ENCODE results near the gene CD53. TPM values are rescaled to one million over a fixed set of nuclear protein-coding genes. Genes with fewer than 3 reads are reported as not detected.

CD53 gene
- total RNA-seq, 1 donor from 2014 or later: 171 TPM

DNA sequence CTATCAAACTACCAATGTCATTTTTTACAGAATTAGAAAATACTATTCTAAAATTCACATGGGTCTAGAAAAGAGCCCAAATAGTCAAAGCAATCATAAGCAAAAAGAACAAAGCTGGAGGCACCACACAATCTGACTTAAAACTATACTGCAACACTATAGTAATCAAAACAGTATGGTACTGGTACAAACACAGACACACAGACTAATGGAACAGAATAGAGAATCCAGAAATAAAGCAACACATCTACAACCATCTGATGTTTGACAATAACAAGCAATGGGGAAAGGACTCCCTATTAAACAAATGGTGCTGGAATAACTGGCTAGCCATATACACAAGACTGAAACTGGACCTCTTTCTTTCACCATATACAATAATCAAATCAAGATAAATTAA lies 39.8 kb downstream of the CD53 start:
- Histone ChIP-seq H3K9me3 (no peaks in the 10 kb centered on the region), H3K36me3 (no peaks in the 10 kb centered on the region), H3K27me3 (no peaks in the 10 kb centered on the region), H3K27ac (no peak overlapping the region), H3K4me3 (no peak overlapping the region), H3K4me1 (no peaks in the 10 kb centered on the region)
- TF ChIP-seq, protein P1, sequence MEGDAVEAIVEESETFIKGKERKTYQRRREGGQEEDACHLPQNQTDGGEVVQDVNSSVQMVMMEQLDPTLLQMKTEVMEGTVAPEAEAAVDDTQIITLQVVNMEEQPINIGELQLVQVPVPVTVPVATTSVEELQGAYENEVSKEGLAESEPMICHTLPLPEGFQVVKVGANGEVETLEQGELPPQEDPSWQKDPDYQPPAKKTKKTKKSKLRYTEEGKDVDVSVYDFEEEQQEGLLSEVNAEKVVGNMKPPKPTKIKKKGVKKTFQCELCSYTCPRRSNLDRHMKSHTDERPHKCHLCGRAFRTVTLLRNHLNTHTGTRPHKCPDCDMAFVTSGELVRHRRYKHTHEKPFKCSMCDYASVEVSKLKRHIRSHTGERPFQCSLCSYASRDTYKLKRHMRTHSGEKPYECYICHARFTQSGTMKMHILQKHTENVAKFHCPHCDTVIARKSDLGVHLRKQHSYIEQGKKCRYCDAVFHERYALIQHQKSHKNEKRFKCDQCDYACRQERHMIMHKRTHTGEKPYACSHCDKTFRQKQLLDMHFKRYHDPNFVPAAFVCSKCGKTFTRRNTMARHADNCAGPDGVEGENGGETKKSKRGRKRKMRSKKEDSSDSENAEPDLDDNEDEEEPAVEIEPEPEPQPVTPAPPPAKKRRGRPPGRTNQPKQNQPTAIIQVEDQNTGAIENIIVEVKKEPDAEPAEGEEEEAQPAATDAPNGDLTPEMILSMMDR (IDR thresholded peaks at IDR 0.05): no peak
- no peak for ATAC-seq
- no peak for DNase-seq
- intact Hi-C loops (cut with DNase I): no loop called here

GRCh38 chr1:110914676-110915075 lies 41.7 kb downstream of the CD53 start:
- DNase-seq (no peak), ATAC-seq (no peak)
- TF ChIP-seq, protein P1 (IDR thresholded peaks at IDR 0.05): no peak
- no peaks in the 10 kb centered on the region for H3K27me3 ChIP-seq
- intact Hi-C loops (cut with DNase I): no loop called here
- no peak overlapping the region for H3K4me3 ChIP-seq
- no peaks in the 10 kb centered on the region for H3K9me3 ChIP-seq
- no peaks in the 10 kb centered on the region for H3K36me3 ChIP-seq
- no peak overlapping the region for H3K27ac ChIP-seq
- no peaks in the 10 kb centered on the region for H3K4me1 ChIP-seq

DNA sequence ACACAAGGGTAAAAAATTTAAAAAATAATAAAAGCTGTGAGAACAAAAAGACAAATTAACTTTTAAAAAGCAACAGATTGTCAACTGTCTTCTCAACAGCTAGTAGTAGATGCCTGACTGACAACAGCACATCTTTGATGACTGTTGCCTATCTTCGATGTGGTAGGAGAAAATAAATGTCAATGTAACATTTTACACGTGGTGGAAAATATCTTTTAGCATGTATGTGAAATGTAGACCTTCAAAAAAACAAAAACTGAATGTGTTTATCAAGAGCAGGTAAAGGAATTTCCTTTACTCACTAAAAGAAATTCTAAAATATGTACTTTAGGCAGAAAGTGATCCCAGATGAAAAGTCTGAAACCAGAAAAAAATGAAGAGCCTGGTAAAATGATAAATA lies 42.9 kb downstream of the CD53 start:
- Histone ChIP-seq H3K36me3 (no peaks in the 10 kb centered on the region), H3K4me1 (no peaks in the 10 kb centered on the region), H3K9me3 (no peaks in the 10 kb centered on the region), H3K4me3 (no peak overlapping the region), H3K27me3 (no peaks in the 10 kb centered on the region), H3K27ac (no peak overlapping the region)
- intact Hi-C loops (cut with DNase I): no loop called here
- TF ChIP-seq, protein P1 (IDR thresholded peaks at IDR 0.05): no peak
- ATAC-seq (no peak), DNase-seq (no peak)

DNA sequence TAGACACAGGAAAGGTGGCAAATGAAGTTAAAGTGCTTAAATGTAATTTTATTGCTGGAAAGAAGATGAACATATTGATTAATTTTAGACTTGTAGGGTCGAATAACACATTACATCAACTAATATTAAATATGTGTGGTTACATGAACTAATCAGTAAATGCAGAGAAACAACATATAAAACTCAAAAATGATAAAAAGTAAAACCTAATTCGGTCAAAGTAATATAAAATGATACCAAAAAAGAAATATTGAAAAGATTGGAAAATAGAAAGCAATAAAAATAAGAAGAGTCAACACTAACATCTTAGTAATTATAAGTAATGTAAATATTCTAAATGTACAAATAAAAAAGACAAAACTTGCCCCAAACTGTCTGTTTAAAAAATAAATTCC lies 43.3 kb downstream of the CD53 start:
- TF ChIP-seq, protein P1 (IDR thresholded peaks at IDR 0.05): no peak
- H3K4me3 ChIP-seq: no peak overlapping the region
- no peaks in the 10 kb centered on the region for H3K9me3 ChIP-seq
- no peaks in the 10 kb centered on the region for H3K4me1 ChIP-seq
- no peaks in the 10 kb centered on the region for H3K36me3 ChIP-seq
- no peak for ATAC-seq
- H3K27ac ChIP-seq: no peak overlapping the region
- DNase-seq: no peak
- intact Hi-C loops (cut with DNase I): no loop called here
- no peaks in the 10 kb centered on the region for H3K27me3 ChIP-seq

- DNase-seq: no peak
- Histone ChIP-seq H3K9me3 (no peaks in the 10 kb centered on the region), H3K4me3 (no peak overlapping the region), H3K27me3 (no peaks in the 10 kb centered on the region), H3K36me3 (no peaks in the 10 kb centered on the region), H3K4me1 (no peaks in the 10 kb centered on the region), H3K27ac (no peak overlapping the region)
- peak; percentile 55 for ATAC-seq
- TF ChIP-seq, protein P1 (IDR thresholded peaks at IDR 0.05): no peak
- intact Hi-C loops (cut with DNase I): no loop called here
Measured at GRCh38 chr1:110916669-110917306, 43.8 kb downstream of the CD53 start.

- intact Hi-C loops (cut with DNase I): no loop called here
- Histone ChIP-seq H3K4me1 (no peaks in the 10 kb centered on the region), H3K27ac (no peak overlapping the region), H3K9me3 (no peaks in the 10 kb centered on the region), H3K27me3 (no peaks in the 10 kb centered on the region), H3K36me3 (no peaks in the 10 kb centered on the region), H3K4me3 (no peak overlapping the region)
- ATAC-seq (no peak), DNase-seq (no peak)
- TF ChIP-seq, protein P1 (IDR thresholded peaks at IDR 0.05): no peak
Measured at GRCh38 chr1:110918016-110918415, 45.1 kb downstream of the CD53 start.

Measured in upper lobe of right lung (tissue), 1 donor.